GM21367 (cell line): Measurements from ENCODE around the gene MBOAT1.
"Not testable (repeated sequence)": the region's sequence is repeated elsewhere in the genome, so short reads cannot be mapped to it uniquely, and the experiment has no call there.

Source experiments
- ATAC-seq: cut with Tn5 transposase; IDR thresholded peaks from one replicate; pipeline ENCODE4 v1.9.1; 2021; ENCODE audit not compliant: unreplicated experiment

MBOAT1 gene

DNA sequence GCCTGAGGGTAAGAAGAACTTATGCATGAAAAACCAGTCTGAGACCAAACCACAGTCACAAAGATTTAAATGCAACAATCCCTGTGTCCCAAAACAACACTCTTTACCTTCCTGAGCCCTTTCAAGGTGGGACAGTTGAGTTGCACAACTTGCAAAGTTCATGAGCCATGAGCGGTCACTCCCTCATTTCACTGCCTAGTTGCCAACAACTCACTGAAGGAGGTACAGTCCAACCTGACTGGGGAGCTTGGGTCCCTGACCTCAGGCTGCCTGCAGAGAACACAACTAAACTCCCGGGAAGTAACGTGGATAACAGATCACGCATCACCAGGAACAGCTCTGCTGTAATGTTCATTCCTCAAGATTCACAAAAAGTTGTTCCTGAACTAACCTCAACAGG lies 69.4 kb downstream of the MBOAT1 start:
- ATAC-seq = no peak

GRCh38 chr6:20141931-20142330 lies 70.3 kb downstream of the MBOAT1 start:
- ATAC-seq = no peak

GRCh38 chr6:20139127-20139963 lies 72.9 kb downstream of the MBOAT1 start:
- not testable (repeated sequence) for ATAC-seq

- ATAC-seq = no peak
Observed at GRCh38 chr6:20137837-20138236, 74.4 kb downstream of the MBOAT1 start.

- ATAC-seq = no peak
Observed at GRCh38 chr6:20137240-20137639, 75.0 kb downstream of the MBOAT1 start.

- ATAC-seq = no peak
Observed at GRCh38 chr6:20135677-20136268, 76.5 kb downstream of the MBOAT1 start.

DNA sequence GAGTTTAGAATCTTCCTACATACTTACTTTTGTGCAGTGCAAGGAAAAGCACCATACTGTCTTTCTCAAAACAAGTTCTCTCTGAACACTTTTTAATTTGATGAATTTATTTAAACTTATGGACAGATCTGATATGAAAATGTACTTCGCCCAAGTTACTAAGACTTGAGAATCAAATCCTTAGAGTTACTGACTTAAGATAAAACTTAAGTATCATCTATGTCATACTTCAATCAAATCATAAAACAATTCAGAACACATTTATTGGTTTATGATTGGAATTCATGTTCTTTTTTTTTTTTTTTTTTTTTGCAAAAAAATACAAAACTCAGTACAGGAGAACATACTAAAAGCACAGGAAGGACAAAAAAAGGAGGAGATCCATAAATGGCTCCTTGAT lies 77.7 kb downstream of the MBOAT1 start:
- no peak for ATAC-seq

GRCh38 chr6:20129290-20130088 lies 82.8 kb downstream of the MBOAT1 start:
- ATAC-seq = no peak

DNA sequence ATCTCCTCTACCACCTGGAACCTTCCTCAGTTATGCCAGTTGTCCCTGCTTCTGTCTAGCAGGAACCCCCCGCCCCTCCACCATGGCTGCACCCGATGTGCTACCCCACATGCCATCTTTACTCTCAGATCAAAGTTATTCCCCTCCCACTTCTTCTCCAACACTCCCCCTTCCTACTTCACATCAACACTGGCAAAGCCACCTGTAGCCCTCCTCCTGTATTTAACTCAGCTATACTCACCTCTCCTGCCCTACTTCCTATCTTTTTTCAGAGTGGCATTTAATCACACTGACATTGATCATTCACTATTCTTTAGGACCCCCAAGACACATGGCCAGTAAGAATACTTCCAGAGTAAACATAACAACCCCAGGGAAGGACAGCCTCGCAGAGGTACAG lies 84.3 kb downstream of the MBOAT1 start:
- ATAC-seq = no peak

DNA sequence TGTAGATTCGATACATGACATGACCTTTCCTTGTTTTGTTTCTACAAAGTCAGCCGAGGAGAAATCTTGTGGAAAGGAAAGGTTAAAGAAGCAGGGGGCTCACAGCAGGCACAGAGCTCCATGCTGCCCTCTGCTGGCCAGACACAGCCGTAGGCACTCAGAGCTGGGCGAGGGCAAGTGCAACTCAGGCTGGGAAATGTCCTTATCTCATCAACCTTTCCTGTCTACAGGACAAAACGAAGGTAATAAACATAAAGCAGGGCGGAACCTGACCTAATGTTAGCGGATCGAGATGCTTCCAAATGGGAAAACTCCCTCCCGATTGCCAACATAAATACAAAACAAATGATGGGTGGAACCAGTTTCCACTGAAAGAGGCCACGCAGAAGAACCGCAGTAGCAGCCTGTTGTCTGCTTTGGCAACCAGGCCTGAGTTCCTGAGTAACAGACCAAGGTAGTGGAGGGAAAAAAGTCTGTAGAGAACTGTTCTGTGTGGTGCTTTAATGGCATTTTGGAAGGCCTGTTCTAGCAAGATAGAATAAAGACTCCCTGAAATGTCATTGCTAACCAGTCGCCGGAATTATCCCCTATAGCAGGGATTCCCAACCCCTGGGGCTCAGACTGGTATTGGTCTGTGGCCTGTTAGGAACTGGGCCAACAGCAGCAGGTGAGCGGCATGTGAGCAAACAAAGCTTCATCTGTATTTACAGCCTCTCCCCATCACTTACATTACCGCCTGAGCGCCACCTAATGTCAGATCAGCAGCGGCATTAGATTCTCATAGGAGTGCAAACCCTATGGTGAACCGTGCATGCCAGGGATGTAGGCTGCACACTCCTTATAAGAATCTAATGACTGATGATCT lies 85.2 kb downstream of the MBOAT1 start:
- ATAC-seq = peak; percentile 89

- ATAC-seq = no peak
Observed at GRCh38 chr6:20126102-20126752, 86.0 kb downstream of the MBOAT1 start.

GRCh38 chr6:20124545-20124944 lies 87.7 kb downstream of the MBOAT1 start:
- ATAC-seq = no peak

DNA sequence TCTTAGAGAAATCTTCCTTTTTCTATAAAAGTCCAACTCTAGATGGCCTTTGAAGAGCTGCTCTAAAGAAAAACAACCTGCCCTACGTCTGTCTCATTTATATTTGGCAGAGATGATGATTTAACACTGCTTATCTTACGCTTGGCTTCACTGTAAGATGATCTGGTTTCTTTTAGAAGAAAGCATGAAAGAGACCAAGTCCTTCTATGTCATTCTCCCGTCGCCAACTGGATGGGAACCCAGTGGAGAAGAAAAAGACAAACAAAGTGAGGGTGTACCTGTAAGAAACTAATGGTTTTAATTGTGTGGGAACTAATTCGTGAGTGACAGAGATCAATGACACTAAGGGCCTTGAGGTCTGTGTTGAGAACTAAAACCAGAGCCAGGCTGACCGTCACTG lies 92.8 kb downstream of the MBOAT1 start:
- ATAC-seq = no peak

- ATAC-seq = no peak
Observed at GRCh38 chr6:20118892-20119291, 93.4 kb downstream of the MBOAT1 start.

DNA sequence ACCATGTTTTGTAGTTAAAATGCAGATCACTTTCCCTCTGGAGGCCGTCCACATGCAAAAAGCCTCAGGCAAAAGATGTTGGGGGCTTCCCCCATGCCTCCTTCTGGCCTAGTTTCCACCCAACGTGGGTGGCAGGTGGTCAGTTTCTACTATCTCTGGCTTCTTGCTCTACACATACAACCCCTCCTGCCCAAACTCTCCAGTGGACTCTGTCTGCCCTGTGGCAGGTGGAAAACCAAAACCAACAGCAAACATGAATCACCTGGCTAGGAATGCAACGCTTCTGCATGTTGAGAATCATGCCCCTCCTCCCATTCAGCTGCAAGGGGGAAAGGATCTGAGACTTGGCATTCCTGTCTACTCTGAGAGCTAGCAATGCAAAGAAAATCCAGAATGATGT lies 94.8 kb downstream of the MBOAT1 start:
- peak; percentile 81 for ATAC-seq

GRCh38 chr6:20116792-20117191 lies 95.5 kb downstream of the MBOAT1 start:
- ATAC-seq = no peak

DNA sequence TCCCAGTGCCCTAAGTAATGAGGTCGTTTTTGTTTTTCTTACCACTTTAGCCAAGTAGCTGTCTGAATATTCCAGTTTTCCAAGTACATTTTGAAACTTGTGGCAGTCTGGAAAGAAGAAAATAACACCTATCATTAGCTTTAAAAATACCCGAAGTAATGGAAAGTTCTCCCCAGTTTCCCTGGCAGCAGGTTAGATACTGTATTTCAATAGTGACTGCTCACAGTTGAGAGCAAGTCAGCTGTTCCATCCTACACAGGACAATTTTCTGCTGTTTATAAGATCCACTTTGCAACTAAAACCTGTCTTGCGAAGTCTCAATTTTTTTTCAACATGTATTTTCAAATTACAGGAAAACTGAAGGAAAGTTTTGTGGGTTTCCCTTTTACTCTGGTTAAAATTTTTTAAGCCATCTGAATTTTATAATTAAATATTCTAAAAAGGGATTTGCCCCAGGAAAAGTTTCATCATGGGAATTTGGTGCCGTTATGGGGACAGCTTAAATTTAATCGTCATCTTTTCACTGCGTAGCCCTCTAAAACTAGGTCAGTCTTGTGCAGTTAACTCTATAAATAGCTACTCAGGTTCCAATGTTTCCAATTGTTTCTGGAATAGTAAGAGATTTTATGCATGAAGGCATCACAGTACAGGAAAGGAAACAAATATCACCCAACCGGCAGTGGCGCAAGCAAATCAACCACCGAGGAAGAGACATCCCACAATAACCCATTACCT lies 96.9 kb downstream of the MBOAT1 start:
- no peak for ATAC-seq

DNA sequence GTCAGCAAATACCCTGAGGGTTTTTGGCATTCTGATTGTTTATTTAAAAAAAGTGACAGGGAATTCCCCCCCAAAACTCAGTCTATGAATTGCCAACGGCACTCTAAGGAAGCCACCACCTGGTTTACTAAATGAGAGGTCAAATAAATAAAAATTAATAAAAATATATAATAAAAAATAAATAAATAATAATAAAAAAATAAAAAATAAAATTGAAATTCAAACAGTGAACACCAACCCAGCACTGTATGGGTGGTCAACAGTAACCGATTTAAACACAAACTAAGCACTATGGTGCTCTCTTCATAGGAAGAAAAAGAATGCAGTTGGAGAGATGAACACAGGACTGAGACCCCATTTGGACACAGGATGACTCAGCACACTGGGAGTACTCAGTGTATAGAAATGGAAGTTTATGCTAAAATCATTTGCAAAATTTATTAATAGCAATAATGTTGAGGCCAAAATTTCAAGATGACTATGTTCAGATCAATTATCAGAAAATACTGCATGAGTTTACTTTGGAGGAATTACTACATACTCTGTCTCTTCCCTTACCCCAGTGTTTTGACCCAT lies 98.5 kb downstream of the MBOAT1 start:
- no peak for ATAC-seq

DNA sequence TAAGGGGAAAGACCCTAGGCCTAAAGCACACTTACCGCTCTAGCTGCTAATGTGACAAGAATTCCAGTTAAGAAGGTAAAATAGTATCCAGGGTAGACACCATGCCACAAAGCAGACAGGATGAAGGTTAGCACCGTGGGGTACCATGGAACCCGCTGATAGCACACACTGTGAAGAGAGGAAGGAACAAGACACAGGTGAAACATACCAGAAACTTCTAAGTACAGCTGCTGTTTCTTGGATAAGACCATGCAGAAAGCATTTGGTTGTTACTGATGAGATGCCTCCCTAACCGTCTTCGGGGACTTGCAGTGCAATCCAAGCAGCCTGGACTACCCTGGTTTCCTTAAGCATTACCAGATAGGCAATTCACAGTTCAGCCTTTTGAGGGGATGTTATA lies 99.4 kb downstream of the MBOAT1 start:
- ATAC-seq = no peak
